Neural crest cell (in vitro differentiated cells): ENCODE data around the gene STMND1. TPM values are rescaled to one million over a fixed set of nuclear protein-coding genes. Genes with fewer than 3 reads are reported as not detected.

Source experiments
- DNase-seq: peaks from one replicate; pipeline ENCODE4 v3.0.0; 2021; ENCODE audit warnings: low read depth, mixed read lengths, low spot score
- H3K27ac Mint-ChIP-seq: one replicate; pipeline ENCODE4 v1.8.0; 2021; ENCODE audit warnings: mild to moderate bottlenecking, mixed read lengths; ENCODE audit not compliant: unreplicated experiment
- H3K27me3 Mint-ChIP-seq: 2 replicates; pipeline ENCODE4 v1.8.0; 2021; ENCODE audit warnings: low read depth, mild to moderate bottlenecking, mixed read lengths
- H3K36me3 Mint-ChIP-seq: 2 replicates; pipeline ENCODE4 v1.8.0; 2021; ENCODE audit warnings: low read depth, mild to moderate bottlenecking, mixed read lengths
- H3K4me1 Mint-ChIP-seq: 2 replicates; pipeline ENCODE4 v1.8.0; 2021; ENCODE audit warnings: mixed read lengths
- H3K4me3 Mint-ChIP-seq: one replicate; pipeline ENCODE4 v1.8.0; 2021; ENCODE audit warnings: mild to moderate bottlenecking, mixed read lengths
- H3K9me3 Mint-ChIP-seq: 2 replicates; pipeline ENCODE4 v1.8.0; 2021; ENCODE audit warnings: mixed read lengths
- long read RNA-seq: library from polyadenylated mRNA; unstranded; transcript quantifications from one replicate; pipeline ENCODE4 v2.0.0, GENCODE V29; 2020
- total RNA-seq: library from RNA; stranded (reverse); gene quantifications from 2 replicates; pipeline ENCODE4 v1.2.1, GENCODE V29; 2021
- TF ChIP-seq, protein P1 (sequence below): fragments of 200-600 bp; sonication (generic); conservative IDR thresholded peaks from 2 replicates; pipeline ENCODE4 v1.5.0; 2021; ENCODE audit warnings: antibody characterized with exemption, mild to moderate bottlenecking

STMND1 gene
- not detected in 2 replicates for total RNA-seq
- long read RNA-seq, result 0 reads

DNA sequence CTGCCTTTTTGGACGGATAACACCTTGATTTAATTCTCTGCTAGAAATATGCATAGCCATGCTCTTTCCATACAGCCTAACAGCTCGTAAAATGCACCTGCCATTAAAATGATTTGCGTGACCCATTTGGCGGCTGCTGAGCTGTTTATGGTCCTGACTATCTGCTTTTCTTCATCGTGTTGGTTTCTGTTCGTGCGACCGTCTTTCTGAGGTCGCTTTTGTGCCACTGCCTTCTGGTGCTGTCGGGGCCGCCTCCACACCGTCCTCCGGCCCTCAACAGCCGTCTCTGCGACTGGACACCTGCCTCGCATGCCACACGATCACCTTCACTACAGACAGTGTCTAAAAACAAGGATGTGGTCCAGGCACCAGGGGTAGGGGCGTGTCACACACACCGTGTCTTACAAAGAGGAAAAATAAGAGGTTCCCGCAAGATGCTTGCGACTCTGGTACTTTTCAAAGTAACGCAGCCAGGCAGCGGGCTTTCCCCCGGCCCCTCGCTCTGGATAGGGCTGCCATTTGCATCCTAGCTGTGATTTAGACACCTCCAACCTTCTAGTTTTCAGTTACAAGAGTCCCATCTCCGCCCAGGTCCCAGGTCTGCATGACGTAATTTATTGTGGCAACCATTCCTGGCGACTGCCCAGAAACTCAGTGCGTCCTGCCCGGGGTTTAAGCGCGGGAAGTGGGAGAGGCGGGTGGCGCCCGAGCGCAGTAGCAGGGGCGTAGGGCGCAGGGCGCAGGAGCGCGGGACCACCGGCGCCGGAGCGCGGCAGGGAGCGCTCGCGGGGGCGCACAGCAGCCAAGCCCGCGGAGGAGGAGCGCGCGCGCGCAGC is at the start of gene STMND1:
Gene STMND1, plus strand, starts transcription at position 629 of the 836 bp plus-strand sequence. CDS start 208 bp downstream, outside the sequence.
- H3K4me1 Mint-ChIP-seq, result peaks cover 13% of the 10 kb centered on the region
- TF ChIP-seq, protein P1, sequence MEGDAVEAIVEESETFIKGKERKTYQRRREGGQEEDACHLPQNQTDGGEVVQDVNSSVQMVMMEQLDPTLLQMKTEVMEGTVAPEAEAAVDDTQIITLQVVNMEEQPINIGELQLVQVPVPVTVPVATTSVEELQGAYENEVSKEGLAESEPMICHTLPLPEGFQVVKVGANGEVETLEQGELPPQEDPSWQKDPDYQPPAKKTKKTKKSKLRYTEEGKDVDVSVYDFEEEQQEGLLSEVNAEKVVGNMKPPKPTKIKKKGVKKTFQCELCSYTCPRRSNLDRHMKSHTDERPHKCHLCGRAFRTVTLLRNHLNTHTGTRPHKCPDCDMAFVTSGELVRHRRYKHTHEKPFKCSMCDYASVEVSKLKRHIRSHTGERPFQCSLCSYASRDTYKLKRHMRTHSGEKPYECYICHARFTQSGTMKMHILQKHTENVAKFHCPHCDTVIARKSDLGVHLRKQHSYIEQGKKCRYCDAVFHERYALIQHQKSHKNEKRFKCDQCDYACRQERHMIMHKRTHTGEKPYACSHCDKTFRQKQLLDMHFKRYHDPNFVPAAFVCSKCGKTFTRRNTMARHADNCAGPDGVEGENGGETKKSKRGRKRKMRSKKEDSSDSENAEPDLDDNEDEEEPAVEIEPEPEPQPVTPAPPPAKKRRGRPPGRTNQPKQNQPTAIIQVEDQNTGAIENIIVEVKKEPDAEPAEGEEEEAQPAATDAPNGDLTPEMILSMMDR, result no peak
- peak within 1 kb of the TSS; percentile 85 for H3K4me3 Mint-ChIP-seq
- H3K27me3 Mint-ChIP-seq, result peaks cover 67% of the 10 kb centered on the region
- no peaks in the 10 kb centered on the region for H3K36me3 Mint-ChIP-seq
- peak; percentile 17 for DNase-seq
- no peak within 1 kb of the TSS for H3K27ac Mint-ChIP-seq
- H3K9me3 Mint-ChIP-seq, result no peaks in the 10 kb centered on the region

DNA sequence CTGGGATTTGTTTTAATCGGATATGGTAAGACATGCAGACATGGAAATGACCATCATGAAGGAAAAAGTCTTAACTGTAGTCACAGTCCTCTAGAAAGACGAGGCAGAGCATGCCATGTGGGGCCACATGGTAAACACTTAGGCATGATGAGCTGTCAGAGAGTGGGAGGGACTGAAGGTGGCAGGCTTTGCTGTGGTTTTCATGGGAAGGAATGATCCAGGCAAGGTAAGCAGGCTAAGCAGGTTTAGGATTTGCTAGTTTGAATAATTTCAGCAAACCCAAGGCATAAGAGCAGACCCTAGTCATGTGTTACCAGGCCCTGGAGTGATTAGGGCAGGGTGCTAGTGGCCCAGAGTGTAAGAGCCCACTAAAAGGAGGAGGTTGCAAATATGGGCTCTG is 47.2 kb upstream of the STMND1 start:
- H3K4me1 Mint-ChIP-seq, result no peaks in the 10 kb centered on the region
- TF ChIP-seq, protein P1, result no peak
- H3K27me3 Mint-ChIP-seq, result no peaks in the 10 kb centered on the region
- no peaks in the 10 kb centered on the region for H3K9me3 Mint-ChIP-seq
- no peak overlapping the region for H3K4me3 Mint-ChIP-seq
- DNase-seq, result no peak
- H3K36me3 Mint-ChIP-seq, result no peaks in the 10 kb centered on the region
- H3K27ac Mint-ChIP-seq, result no peak overlapping the region

GRCh38 chr6:17057322-17057721 is 44.5 kb upstream of the STMND1 start:
- Mint-ChIP-seq H3K4me3 (no peak overlapping the region), H3K4me1 (no peaks in the 10 kb centered on the region), H3K27me3 (no peaks in the 10 kb centered on the region), H3K9me3 (peaks cover 2% of the 10 kb centered on the region), H3K27ac (no peak overlapping the region), H3K36me3 (no peaks in the 10 kb centered on the region)
- TF ChIP-seq, protein P1, result no peak
- DNase-seq, result no peak

DNA sequence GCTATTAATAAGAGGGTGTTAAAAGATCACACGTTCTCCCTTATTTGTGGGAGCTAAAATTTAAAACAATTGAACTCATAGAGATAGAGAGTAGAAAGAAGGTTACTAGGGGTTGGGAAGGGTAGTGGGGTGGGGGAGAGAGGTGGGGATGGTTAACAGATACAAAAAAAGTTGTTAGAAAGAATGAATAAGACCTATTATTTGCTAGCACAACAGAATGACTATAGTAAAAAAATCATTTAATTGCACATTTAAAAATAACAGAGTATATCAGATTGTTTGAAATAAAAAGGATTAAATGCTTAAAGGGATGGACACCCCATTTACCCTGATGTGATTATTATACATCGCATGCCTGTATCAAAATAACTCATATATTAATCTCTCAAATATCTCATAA is 43.3 kb upstream of the STMND1 start:
- TF ChIP-seq, protein P1, result no peak
- H3K4me1 Mint-ChIP-seq, result no peaks in the 10 kb centered on the region
- H3K27me3 Mint-ChIP-seq, result peaks cover 2% of the 10 kb centered on the region
- no peak overlapping the region for H3K4me3 Mint-ChIP-seq
- no peak overlapping the region for H3K27ac Mint-ChIP-seq
- H3K9me3 Mint-ChIP-seq, result peaks cover 2% of the 10 kb centered on the region
- H3K36me3 Mint-ChIP-seq, result no peaks in the 10 kb centered on the region
- no peak for DNase-seq

DNA sequence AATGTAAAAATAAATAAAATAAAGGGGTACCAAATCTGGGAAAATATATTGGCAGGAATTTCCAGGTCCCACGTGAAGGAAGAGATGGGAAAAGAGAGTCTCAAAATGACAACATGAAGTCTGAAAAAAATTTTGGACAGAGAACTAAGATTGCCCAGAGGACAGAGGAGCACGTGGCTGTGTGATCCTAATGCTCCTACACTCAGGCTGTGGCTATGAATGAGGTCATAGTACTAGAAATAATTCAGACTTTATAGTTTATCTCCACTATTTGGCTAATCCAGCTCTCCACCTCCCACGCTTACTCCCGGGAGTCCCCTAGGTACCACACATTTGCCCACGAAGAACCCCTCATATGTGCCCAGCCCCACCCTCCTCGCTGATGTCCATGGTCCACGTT is 42.8 kb upstream of the STMND1 start:
- Mint-ChIP-seq H3K4me3 (no peak overlapping the region), H3K9me3 (peaks cover 2% of the 10 kb centered on the region), H3K4me1 (no peaks in the 10 kb centered on the region), H3K36me3 (no peaks in the 10 kb centered on the region), H3K27me3 (peaks cover 3% of the 10 kb centered on the region), H3K27ac (no peak overlapping the region)
- TF ChIP-seq, protein P1, result no peak
- no peak for DNase-seq
